HL-60 (cell line): Measurements from ENCODE around the gene GID8.

Source experiments
- DNase-seq, 2 experiments: peaks; one replicate each; pipeline ENCODE4 v3.0.0-alpha.2; 2010 to 2020; ENCODE audit warnings: low read depth in 1 of 2, low spot score in 1 of 2
- H3K27ac ChIP-seq: fragments of 250-450 bp; sonication (Bioruptor Pico); replicated peaks from 2 replicates; pipeline ENCODE4 v1.5.1; 2020; ENCODE audit warnings: mild to moderate bottlenecking, moderate library complexity
- H3K27me3 ChIP-seq: fragments of 250-450 bp; sonication (Bioruptor Pico); 2 replicates; pipeline ENCODE4 v1.5.1; 2021; ENCODE audit warnings: mild to moderate bottlenecking, moderate library complexity; ENCODE audit not compliant: insufficient read depth, poor library complexity, severe bottlenecking
- H3K4me3 ChIP-seq: replicated peaks from 2 replicates; pipeline ENCODE4 v1.5.1; 2011; ENCODE audit warnings: mild to moderate bottlenecking, control low read depth, low read length; ENCODE audit not compliant: insufficient read depth
- CTCF ChIP-seq: IDR thresholded peaks from one replicate; pipeline ENCODE4 v1.5.1; 2011; ENCODE audit warnings: low read length, control low read depth, inconsistent platforms; ENCODE audit not compliant: insufficient read depth
- GABPA ChIP-seq: IDR thresholded peaks from 2 replicates; pipeline ENCODE4 v1.6.1; 2012; ENCODE audit warnings: low read depth
- POLR2AphosphoS5 ChIP-seq: IDR thresholded peaks from 2 replicates; pipeline ENCODE4 v1.6.1; 2012; ENCODE audit warnings: low read depth
- REST ChIP-seq: IDR thresholded peaks from 2 replicates; pipeline ENCODE4 v1.6.1; 2012; ENCODE audit warnings: low read depth; ENCODE audit not compliant: insufficient replicate concordance
- SPI1 ChIP-seq: IDR thresholded peaks from 2 replicates; pipeline ENCODE4 v1.6.1; 2012; ENCODE audit warnings: low read depth, mild to moderate bottlenecking, borderline replicate concordance

Gene GID8

GRCh38 chr20:62980970-62981369 lies 43.0 kb downstream of the GID8 start:
- peak in 1 of 2 experiments; percentile 86 for DNase-seq
- TF ChIP-seq CTCF = no peak
- no peak for TF ChIP-seq SPI1
- no peak for TF ChIP-seq REST
- no peak for TF ChIP-seq GABPA
- TF ChIP-seq POLR2AphosphoS5 = no peak
- Histone ChIP-seq H3K27me3 (peaks cover 22% of the 10 kb centered on the region), H3K27ac (no peak overlapping the region), H3K4me3 (no peak overlapping the region)

GRCh38 chr20:62982124-62983075 lies 44.5 kb downstream of the GID8 start:
- TF ChIP-seq SPI1 (peak; percentile 89), REST (no peak), POLR2AphosphoS5 (peak; percentile 63), GABPA (no peak)
- Histone ChIP-seq H3K27me3 (peaks cover 16% of the 10 kb centered on the region), H3K27ac (peak overlapping the region; percentile 34), H3K4me3 (no peak overlapping the region)
- DNase-seq = peak in 1 of 2 experiments; percentile 68

GRCh38 chr20:62983210-62983609 lies 45.3 kb downstream of the GID8 start:
- H3K27me3 ChIP-seq = peaks cover 14% of the 10 kb centered on the region

More at GRCh38 chr20:62983210-62983609, 45.3 kb downstream of the GID8 start:
- H3K4me3 ChIP-seq = no peak overlapping the region
- H3K27ac ChIP-seq = no peak overlapping the region
- DNase-seq = no peak
- TF ChIP-seq POLR2AphosphoS5 = no peak
- TF ChIP-seq SPI1 = no peak
- no peak for TF ChIP-seq CTCF
- no peak for TF ChIP-seq REST
- TF ChIP-seq GABPA = no peak
